IMR-90 (cell line): ENCODE results near the gene UBN1. TPM values are rescaled to one million over a fixed set of nuclear protein-coding genes. Genes with fewer than 3 reads are reported as not detected.
A peak's percentile ranks its signal among the peaks of the same experiment; 100 is the strongest.

Experiments used
- ATAC-seq: fragments of 200-7000 bp; cut with Tn5 transposase; 2 replicates; pipeline ENCODE4 v1.9.1; 2020; ENCODE audit warnings: low read depth, mild to moderate bottlenecking, moderate library complexity
- BruUV-seq: library from RNA; stranded (reverse); fragments of 400-500 nt; replicated peaks from 2 replicates; lab custom pipeline; 2021; lab: Mats Ljungman, UMichigan
- CTCF ChIA-PET: fragments of 300-600 bp; formaldehyde crosslinking; extraction: SDS; loops from one replicate; lab custom pipeline; 2021; ENCODE audit warnings: antibody characterized with exemption; lab: Yijun Ruan, JAX
- POLR2A ChIA-PET: fragments of 300-600 bp; sonication (Branson Sonifier 250); formaldehyde crosslinking; loops from one replicate; lab custom pipeline; 2022; ENCODE audit warnings: antibody characterized with exemption; ENCODE audit not compliant: unreplicated experiment; lab: Charles Lee
- DNase-seq: peaks from one replicate; pipeline ENCODE4 v3.0.0; 2013
- H2AFZ ChIP-seq: replicated peaks from 2 replicates; pipeline ENCODE3; 2013; ENCODE audit warnings: low read length, mild to moderate bottlenecking; ENCODE audit not compliant: poor library complexity
- H2AK5ac ChIP-seq: 2 replicates; pipeline ENCODE4 v1.6.1; 2013; ENCODE audit warnings: low read depth, low read length, inconsistent platforms
- H2AK9ac ChIP-seq: replicated peaks from 2 replicates; pipeline ENCODE3; 2013; ENCODE audit warnings: mild to moderate bottlenecking, low read depth, low read length, moderate library complexity; ENCODE audit not compliant: poor library complexity
- H2BK120ac ChIP-seq: 2 replicates; pipeline ENCODE4 v1.6.1; 2013; ENCODE audit warnings: low read depth, low read length, inconsistent platforms
- H2BK15ac ChIP-seq: 3 replicates; pipeline ENCODE4 v1.6.1; 2013; ENCODE audit warnings: low read depth, low read length, inconsistent platforms
- H2BK20ac ChIP-seq: 2 replicates; pipeline ENCODE4 v1.6.1; 2013; ENCODE audit warnings: low read depth, mild to moderate bottlenecking, inconsistent platforms, low read length, moderate library complexity
- H2BK5ac ChIP-seq: 2 replicates; pipeline ENCODE4 v1.6.1; 2013; ENCODE audit warnings: mild to moderate bottlenecking, low read depth, low read length, inconsistent platforms; ENCODE audit not compliant: poor library complexity, severe bottlenecking
- H3K14ac ChIP-seq: replicated peaks from 2 replicates; pipeline ENCODE4 v1.6.1; 2013; ENCODE audit warnings: low read depth, low read length, inconsistent platforms
- H3K18ac ChIP-seq: 2 replicates; pipeline ENCODE4 v1.6.1; 2013; ENCODE audit warnings: low read depth, low read length, control low read depth
- H3K23ac ChIP-seq: 2 replicates; pipeline ENCODE4 v1.6.1; 2013; ENCODE audit warnings: low read depth, low read length, inconsistent platforms
- H3K27ac ChIP-seq: 2 replicates; pipeline ENCODE4 v1.5.1; 2013; ENCODE audit warnings: mild to moderate bottlenecking, control low read depth, low read length; ENCODE audit not compliant: insufficient read depth
- H3K27me3 ChIP-seq: 2 replicates; pipeline ENCODE4 v1.6.1; 2013; ENCODE audit warnings: low read length; ENCODE audit not compliant: control insufficient read depth, insufficient read depth
- H3K36me3 ChIP-seq: 2 replicates; pipeline ENCODE4 v1.6.1; 2013; ENCODE audit warnings: low read length, mixed read lengths; ENCODE audit not compliant: control insufficient read depth, insufficient read depth
- H3K4ac ChIP-seq: 2 replicates; pipeline ENCODE4 v1.6.1; 2013; ENCODE audit warnings: low read depth, low read length, inconsistent platforms
- H3K4me1 ChIP-seq: 2 replicates; pipeline ENCODE4 v1.6.1; 2013; ENCODE audit warnings: low read length, mixed read lengths; ENCODE audit not compliant: control insufficient read depth, insufficient read depth
- H3K4me2 ChIP-seq: 2 replicates; pipeline ENCODE4 v1.6.1; 2013; ENCODE audit warnings: low read depth, mild to moderate bottlenecking, control low read depth, low read length, moderate library complexity
- H3K4me3 ChIP-seq: 2 replicates; pipeline ENCODE4 v1.5.1; 2013; ENCODE audit warnings: low read depth, mild to moderate bottlenecking, control low read depth, low read length, moderate library complexity; ENCODE audit not compliant: insufficient read depth
- H3K56ac ChIP-seq: 2 replicates; pipeline ENCODE4 v1.6.1; 2013; ENCODE audit warnings: low read length, inconsistent platforms; ENCODE audit not compliant: insufficient read depth; ENCODE audit errors: extremely low read depth
- H3K79me1 ChIP-seq, 2 experiments: 2 replicates each; pipeline ENCODE4 v1.6.1; 2013; ENCODE audit warnings: low read length in 2 of 2, inconsistent platforms in 1 of 2, low read depth in 1 of 2
- H3K9ac ChIP-seq: 2 replicates; pipeline ENCODE4 v1.6.1; 2013; ENCODE audit warnings: low read depth, low read length, control low read depth
- H3K9me1 ChIP-seq: 2 replicates; pipeline ENCODE4 v1.6.1; 2013; ENCODE audit warnings: low read length, inconsistent platforms; ENCODE audit not compliant: insufficient read depth
- H3K9me3 ChIP-seq: 2 replicates; pipeline ENCODE4 v1.6.1; 2013; ENCODE audit warnings: low read length; ENCODE audit not compliant: control insufficient read depth, insufficient read depth
- H4K20me1 ChIP-seq: 2 replicates; pipeline ENCODE4 v1.6.1; 2013; ENCODE audit warnings: low read length, inconsistent platforms; ENCODE audit not compliant: insufficient read depth
- H4K5ac ChIP-seq: 2 replicates; pipeline ENCODE4 v1.6.1; 2013; ENCODE audit warnings: mild to moderate bottlenecking, low read depth, low read length, control low read depth
- H4K8ac ChIP-seq, 2 experiments: 2 replicates each; pipeline ENCODE4 v1.6.1; 2013; ENCODE audit warnings: low read depth in 2 of 2, low read length in 2 of 2, control low read depth in 1 of 2, inconsistent platforms in 1 of 2
- H4K91ac ChIP-seq: 2 replicates; pipeline ENCODE4 v1.6.1; 2013; ENCODE audit warnings: low read depth, low read length, inconsistent platforms; ENCODE audit not compliant: insufficient read depth
- NFE2L2 ChIP-seq: fragments of 150-350 bp; IDR thresholded peaks from 2 replicates; pipeline ENCODE4 v1.6.1; 2016; ENCODE audit warnings: low read depth, mild to moderate bottlenecking, low read length
- WGBS, 2 experiments: methylation state at CpG; one replicate each; pipeline versions ENCODE4 v1.1.5 to v1.1.7; 2013; ENCODE audit warnings: missing lambda C conversion rate in 2 of 2; ENCODE audit not compliant: insufficient read length in 1 of 2; ENCODE audit errors: extremely low coverage in 2 of 2; 5-methylcytosine and 5-hydroxymethylcytosine counted together
- dilution Hi-C: fragments of 300-500 bp; cut with HindIII; formaldehyde crosslinking; loops from one replicate; pipeline ENCODE4 v1.14.3; 2018; ENCODE audit warnings: low sequenced_read_pairs; ENCODE audit not compliant: unreplicated experiment
- in situ Hi-C: fragments of 300-500 bp; cut with MboI; formaldehyde crosslinking; loops from 3 replicates; pipeline ENCODE4 v1.14.3; 2019; ENCODE audit warnings: low sequenced_read_pairs, inconsistent platforms, mixed read lengths
- intact Hi-C: fragments of 100-400 bp; cut with micrococcal nuclease; formaldehyde crosslinking; loops from 2 replicates; pipeline ENCODE4 v1.10.0; 2022
- polyA plus RNA-seq, 3 experiments: library from polyadenylated mRNA; depleted of rRNA; stranded (reverse); fragments of >200 nt; gene quantifications; 2 replicates each; pipeline ENCODE4 v1.2.3, GENCODE V29; 2012; ENCODE audit warnings: low replicate concordance in 1 of 3
- total RNA-seq: library from RNA; depleted of rRNA; stranded (reverse); fragments of >200 nt; gene quantifications from 2 replicates; pipeline ENCODE4 v1.2.3, GENCODE V29; 2012
- TF ChIP-seq, protein P1 (sequence below): fragments of 150-350 bp; IDR thresholded peaks from 2 replicates; pipeline ENCODE4 v1.6.1; 2017; ENCODE audit warnings: mild to moderate bottlenecking, antibody characterized with exemption, low read length, low read depth

The UBN1 gene
- total and polyA plus RNA-seq, 2 of the 4 experiments (the other 2 are of a cell fraction), result 5.7 to 16.3 TPM

DNA sequence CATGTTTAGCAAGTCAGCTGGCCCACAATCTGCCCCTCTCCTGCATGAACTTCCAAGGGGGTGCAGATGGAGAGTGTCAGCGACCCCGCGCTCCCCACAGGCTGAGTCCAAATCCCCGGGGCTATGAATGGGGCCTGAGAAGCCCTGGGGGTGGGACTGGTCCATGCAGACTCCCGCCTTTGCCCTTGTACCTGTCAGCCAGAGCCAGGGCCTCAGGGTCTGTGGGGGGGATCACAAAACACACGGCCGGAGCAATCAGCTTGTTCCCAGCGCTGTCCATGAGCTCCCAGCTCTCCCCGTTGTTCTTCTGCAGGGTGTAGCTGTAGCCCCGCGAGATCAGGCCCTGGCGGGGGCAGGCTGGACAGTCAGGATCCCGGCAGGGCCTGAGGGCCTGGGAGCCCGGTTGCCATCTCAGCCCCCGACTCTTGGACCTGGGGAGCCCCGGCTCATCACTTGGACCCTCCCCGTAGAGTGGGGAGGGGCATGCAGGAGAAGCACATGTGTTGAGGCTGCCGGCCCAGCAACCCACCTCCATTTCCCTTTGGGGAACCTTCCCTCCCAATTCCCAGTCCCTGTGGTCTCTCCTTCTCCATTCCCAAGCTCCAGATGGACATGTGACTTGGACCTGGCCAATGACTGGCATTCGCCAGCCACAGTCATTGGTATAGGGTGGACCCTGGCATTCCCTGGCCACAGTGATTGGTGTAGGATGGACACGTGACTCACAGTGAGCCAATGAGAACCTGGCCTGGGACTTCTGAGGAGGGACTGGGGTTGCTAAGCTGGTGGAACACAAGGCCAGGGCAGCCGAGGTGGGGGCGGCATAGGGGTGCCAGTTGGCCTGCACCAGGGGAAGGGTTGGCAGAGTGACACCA, 47.2 kb downstream of the UBN1 start:
- peaks cover 4% of the 10 kb centered on the region for H3K9me3 ChIP-seq
- H3K4me1 ChIP-seq, result peaks cover 8% of the 10 kb centered on the region
- no peak overlapping the region for H3K27ac ChIP-seq
- no peak overlapping the region for H2BK120ac ChIP-seq
- TF ChIP-seq, protein P1, sequence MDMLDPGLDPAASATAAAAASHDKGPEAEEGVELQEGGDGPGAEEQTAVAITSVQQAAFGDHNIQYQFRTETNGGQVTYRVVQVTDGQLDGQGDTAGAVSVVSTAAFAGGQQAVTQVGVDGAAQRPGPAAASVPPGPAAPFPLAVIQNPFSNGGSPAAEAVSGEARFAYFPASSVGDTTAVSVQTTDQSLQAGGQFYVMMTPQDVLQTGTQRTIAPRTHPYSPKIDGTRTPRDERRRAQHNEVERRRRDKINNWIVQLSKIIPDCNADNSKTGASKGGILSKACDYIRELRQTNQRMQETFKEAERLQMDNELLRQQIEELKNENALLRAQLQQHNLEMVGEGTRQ, result peak; percentile 79
- TF ChIP-seq NFE2L2, result no peak
- in situ Hi-C loops, result no loop called here
- H3K23ac ChIP-seq, result no peak overlapping the region
- H3K4me3 ChIP-seq, result no peak overlapping the region
- H2AK9ac ChIP-seq, result peak overlapping the region; percentile 60
- no peak overlapping the region for H4K5ac ChIP-seq
- dilution Hi-C loops, result no loop called here
- H3K79me1 ChIP-seq, result no peaks in the 10 kb centered on the region
- no peak overlapping the region for H2BK15ac ChIP-seq
- no peak overlapping the region for H2AFZ ChIP-seq
- no peak overlapping the region for H3K9ac ChIP-seq
- no peak overlapping the region for H4K91ac ChIP-seq
- H3K27me3 ChIP-seq, result no peaks in the 10 kb centered on the region
- no peak overlapping the region for H3K14ac ChIP-seq
- H2AK5ac ChIP-seq, result no peak overlapping the region
- no peak overlapping the region for H2BK20ac ChIP-seq
- peaks cover 2% of the 10 kb centered on the region; the same call in 1 of the 2 replicates for H3K9me1 ChIP-seq
- 88% methylated on average over 13 of the region's 22 CpGs; no CpG with 5 or more reads in 1 of the 2 experiments for WGBS, 2 experiments
- no peaks in the 10 kb centered on the region; the same call in 1 of the 2 replicates for H3K36me3 ChIP-seq
- ChIA-PET CTCF (interaction anchor here (0.6 kb wide), 1 partner anchor 257 kb away, joined by 3 read pairs; no protein-coding TSS in a partner anchor), POLR2A (no interaction called here)
- H2BK5ac ChIP-seq, result no peak overlapping the region
- DNase-seq, result no peak
- intact Hi-C loops, result no loop called here
- H3K18ac ChIP-seq, result no peak overlapping the region
- BruUV-seq, result no TSS peak
- H3K56ac ChIP-seq, result no peak overlapping the region
- ATAC-seq, result no peak
- H4K8ac ChIP-seq, result no peak overlapping the region
- no peak overlapping the region for H3K4me2 ChIP-seq
- H4K20me1 ChIP-seq, result no peaks in the 10 kb centered on the region; the same call in 1 of the 2 replicates
- H3K4ac ChIP-seq, result no peak overlapping the region
